Keratinocyte (primary cell): Measurements from ENCODE around the gene SLC6A19.

ENCODE experiments used
- CTCF ChIP-seq, 3 experiments: IDR thresholded peaks in 1 of 3; conservative IDR thresholded peaks in 1 of 3; optimal IDR thresholded peaks in 1 of 3; 2 replicates in 2 of 3; 3 replicates in 1 of 3; pipeline versions ENCODE3 to v1.5.1; 2011; ENCODE audit warnings: low read length in 3 of 3, mild to moderate bottlenecking in 3 of 3, moderate library complexity in 2 of 3, control low read depth in 1 of 3, inconsistent platforms in 1 of 3; ENCODE audit not compliant: insufficient read depth in 2 of 3; ENCODE audit errors: extremely low read depth in 1 of 3
- EZH2 ChIP-seq: IDR thresholded peaks from one replicate; pipeline ENCODE4 v1.6.1; 2012; ENCODE audit warnings: inconsistent platforms, mild to moderate bottlenecking, low read length, moderate library complexity

GRCh38 chr5:1249366-1250280 is 48.2 kb downstream of the SLC6A19 start:
- TF ChIP-seq EZH2 = no peak
- TF ChIP-seq CTCF (optimal IDR thresholded peaks at IDR 0.05 in 1 of 3, IDR thresholded peaks at IDR 0.05 in 1 of 3, conservative IDR thresholded peaks at IDR 0.05 in 1 of 3; ENCODE audit: extremely low read depth in 1 of 3, insufficient read depth in 2 of 3, low read length in 3 of 3) = no peak
